Measurements from ENCODE around the gene PRSS21.

PRSS21 gene

DNA sequence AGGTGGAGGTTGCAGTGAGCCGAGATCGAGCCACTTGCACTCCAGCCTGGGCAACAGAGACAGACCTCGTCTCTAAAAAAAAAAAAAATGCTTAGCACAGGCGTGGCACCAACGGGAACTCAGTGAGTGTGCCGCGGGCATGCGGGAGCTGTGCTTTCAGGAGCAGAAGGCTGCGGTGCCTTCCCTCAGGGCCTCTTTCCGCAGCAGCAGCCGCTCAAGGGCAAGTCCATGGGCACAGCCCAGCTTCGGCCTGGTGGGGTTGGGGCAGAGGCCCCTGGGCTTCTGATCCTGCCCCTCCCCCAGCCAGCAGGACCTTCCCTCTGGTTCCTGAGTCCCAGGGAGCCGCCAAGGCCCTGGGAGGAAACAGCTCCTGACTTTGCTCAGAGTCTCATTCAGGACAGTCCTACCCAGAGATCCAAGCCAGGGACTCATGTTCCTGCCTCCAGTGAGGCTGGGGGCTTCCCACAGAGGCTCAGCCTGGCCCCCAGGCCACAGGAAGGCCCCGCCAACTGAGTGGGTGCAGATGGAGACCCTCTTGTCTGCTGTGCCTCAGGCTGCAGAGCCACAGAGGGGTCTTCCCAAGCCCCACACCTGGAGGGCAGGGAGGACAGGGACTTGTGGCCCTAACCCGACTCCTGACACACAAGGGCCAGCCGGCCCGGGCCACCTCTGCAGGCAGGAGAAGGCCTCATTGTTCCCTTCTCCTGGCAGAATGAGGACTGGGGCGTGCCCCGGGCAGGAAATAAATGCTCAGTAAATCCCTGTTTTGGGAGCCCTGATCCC, 9.7 kb downstream of the PRSS21 start:
- no peak for DNase-seq

DNA sequence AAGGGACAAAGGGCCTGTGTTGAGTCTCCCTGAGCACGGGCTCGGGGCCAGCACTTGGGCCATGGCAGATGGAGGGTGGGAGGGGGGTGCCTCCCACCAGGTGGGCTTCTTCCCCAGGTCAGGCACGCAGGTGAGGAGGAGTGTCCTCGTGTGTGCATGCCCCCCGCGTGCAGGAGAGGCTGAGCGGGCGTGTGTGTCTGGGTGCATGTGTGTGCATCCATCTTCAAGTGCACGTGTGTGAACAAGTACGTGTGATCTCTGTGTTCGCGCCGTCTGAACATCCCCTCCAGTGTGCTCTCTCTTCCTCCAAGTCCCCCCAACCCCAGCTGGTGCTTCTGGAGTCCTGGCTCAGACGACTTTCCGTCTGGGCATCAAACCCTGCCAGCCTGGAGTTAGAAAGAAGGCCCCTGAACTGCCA, 10.3 kb downstream of the PRSS21 start:
- DNase-seq, result no peak

DNA sequence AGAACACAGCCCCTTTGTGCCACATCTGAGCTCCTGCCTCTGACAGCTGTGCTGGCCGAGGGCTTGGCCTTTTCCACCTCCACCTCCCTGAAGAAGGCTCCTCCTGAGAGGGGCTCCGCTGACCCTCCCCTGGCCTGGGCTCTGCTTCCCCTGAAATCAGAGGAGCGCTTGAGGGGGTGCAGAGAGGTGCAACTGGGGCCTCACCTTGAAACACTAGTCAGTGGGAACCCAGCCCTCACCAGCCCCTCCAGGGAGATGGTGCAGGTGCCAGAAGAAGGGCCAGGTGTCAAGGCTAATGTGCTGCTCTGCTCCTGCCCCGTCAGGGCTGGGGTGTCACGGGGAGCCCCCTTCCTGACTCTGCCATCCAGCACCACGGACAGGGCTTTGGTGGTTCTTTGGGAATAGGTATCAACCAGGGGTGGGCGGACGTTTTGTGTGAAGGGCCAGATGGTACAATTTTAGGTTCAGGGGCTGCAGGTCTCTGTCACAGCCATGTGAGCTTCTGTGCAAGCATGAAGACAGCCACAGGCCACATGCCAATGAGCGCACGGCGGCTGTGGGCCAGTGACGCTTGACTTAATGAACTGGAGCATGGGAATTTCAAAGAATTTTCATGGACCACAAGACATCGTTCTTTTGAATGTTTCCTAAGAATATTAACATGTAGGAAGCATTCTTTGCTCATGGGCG, 10.9 kb downstream of the PRSS21 start:
- no peak for DNase-seq

DNA sequence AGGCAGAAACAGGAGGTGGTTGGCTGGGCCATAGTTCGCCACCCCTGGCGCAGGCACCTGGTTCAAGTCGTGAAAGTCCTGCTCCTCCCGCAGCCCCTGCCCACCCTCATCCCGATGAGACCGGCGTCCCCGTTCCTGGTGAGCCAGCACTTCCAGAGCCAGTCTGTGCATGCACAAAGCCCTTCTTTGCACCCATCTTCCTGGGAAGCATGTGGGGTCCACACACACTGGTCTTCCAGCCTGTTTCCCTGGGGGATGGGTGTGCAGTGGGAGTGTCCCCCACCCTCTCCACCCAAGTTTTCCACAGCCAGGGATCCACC, 11.4 kb downstream of the PRSS21 start:
- DNase-seq, result no peak

DNA sequence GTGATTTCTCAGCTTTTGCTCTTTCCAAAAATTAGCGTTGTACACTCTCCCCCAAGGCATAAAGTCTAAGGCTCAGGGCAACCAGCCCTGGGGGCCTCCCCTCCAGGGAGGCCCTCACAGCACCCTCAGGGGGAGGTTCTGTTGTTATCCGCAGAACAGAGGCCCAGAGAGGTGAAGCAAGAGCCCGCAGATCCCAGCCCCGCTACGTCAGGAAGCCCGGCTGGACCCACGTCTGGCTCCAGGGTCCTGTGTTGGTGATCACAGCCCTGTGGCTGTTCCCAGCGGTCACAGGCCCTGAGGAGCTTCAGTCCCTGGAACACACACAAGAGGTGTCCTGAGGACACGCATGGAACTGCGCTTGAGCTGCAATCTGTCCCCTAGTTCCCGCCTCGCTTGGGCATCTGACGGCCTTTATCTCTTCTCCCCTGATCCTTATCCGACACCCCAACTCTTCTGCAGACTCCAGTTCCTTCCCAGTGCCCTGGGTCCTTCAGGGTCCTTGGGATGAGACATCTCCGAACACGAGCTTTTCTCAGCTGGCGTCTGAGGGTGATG, 11.9 kb downstream of the PRSS21 start:
- DNase-seq, result no peak

DNA sequence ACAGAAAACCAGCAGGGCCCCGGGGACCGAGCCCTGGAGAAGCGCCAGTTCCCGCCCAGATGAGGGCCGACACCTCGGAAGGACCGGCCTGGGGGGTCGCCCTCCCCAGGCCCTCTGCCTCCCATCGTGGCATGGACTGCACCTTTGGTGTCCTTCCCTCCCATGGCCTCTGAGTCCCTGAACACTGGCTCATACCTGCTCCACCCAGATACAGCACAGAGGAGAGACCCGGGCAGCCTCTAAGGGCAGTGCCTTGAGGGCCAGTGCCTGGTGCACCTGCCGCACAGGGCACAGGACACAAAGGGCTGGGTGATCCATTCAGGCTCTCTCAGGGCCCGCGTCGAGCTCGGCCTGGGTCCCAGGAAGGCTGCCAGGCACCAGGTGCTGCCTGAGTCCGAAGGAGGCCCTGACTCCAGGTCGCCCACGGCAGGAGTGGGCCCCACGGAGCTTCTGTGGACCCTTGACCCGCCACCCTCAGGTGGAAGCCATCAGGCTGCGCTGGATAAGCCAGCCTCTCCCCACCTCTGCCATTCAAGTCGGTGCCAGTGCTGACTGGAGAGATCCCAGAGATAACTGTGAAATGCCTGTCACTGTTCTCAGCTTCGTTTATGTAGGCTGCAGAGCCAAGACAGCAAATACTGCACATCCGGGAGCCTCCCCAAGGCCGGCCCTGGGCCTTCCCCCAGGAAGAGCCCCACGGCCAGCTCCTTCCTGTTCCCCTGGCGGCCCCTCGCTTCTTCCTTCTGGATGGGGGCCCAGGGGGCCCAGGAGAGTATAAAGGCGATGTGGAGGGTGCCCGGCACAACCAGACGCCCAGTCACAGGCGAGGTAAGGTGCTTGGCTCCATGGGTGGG, 12.7 kb downstream of the PRSS21 start, which contains the start of gene ZG16B:
ZG16B (plus strand) TSS at position 803 of the 854 bp plus-strand sequence. CDS start 139 bp downstream, outside the sequence.
- no peak for DNase-seq

DNA sequence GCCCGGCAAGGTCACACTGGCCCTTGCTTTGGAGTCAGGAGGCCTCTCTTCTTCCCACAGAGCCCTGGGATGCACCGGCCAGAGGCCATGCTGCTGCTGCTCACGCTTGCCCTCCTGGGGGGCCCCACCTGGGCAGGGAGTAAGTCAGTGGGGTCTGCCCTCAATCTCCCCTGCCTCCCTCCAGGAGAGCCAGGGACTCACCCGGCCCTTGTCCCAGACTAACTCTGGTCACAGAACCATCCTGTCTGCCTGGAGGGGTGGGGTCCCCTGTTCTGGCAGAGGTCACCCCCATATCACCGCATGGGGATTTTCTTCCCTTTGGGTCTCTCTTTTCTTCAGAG, 13.3 kb downstream of the PRSS21 start:
- DNase-seq, result no peak

DNA sequence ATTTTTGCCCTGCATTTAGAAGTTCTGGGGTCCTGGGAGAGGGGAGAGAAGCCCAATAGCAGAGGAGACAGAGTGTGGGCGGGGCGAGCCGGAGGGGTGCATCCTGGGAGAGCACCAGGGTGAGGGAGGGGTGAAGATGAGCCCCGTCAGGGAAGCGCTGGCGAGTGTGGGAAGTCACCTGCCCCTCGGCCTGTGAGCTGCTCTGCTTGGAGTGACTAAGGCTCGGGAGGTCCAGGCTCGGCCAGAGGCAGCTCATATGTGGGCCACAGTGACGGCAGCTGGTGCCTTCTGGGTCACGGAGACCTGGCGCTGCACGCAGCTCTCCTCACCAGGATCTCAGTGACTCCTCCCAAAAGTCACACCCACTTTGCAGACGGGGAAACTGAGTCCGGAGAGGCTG, 14.2 kb downstream of the PRSS21 start:
- DNase-seq, result no peak

DNA sequence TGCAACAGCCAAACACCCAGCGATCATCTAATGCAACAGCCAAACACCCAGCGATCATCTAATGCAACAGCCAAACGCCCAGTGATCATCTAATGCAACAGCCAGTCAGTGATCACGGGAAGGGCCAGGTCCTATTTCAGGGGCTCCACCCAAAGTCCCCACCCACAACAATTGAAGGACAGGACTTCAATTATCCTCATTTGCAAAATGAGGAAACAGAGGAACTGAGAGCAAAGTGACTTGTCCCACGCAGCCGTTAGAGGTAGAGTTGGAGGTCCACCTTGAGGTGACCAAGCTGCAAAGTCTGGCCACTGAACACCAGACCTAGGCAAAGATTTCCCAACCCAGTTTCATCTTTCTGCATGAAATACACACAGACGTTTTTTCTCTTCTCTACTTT, 16.7 kb downstream of the PRSS21 start:
- DNase-seq, result no peak

DNA sequence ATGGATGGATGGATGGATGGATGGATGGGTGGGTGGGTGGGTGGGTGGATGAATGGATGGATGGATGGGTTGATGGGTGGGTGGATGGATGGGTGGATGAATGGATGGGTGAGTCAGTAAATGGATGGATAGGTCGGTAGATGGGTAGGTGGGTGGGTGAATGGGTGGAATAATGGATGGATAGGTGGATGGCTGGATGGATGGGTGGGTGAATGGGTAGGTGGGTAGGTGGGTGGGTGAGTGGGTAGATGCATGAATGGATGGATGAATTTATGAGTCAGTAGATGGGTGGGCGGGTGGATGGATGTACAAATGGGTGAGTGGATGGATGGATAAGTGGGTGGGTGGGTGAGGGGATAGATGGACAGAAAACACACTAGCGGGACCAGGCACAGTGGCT, 17.9 kb downstream of the PRSS21 start:
- no peak for DNase-seq

DNA sequence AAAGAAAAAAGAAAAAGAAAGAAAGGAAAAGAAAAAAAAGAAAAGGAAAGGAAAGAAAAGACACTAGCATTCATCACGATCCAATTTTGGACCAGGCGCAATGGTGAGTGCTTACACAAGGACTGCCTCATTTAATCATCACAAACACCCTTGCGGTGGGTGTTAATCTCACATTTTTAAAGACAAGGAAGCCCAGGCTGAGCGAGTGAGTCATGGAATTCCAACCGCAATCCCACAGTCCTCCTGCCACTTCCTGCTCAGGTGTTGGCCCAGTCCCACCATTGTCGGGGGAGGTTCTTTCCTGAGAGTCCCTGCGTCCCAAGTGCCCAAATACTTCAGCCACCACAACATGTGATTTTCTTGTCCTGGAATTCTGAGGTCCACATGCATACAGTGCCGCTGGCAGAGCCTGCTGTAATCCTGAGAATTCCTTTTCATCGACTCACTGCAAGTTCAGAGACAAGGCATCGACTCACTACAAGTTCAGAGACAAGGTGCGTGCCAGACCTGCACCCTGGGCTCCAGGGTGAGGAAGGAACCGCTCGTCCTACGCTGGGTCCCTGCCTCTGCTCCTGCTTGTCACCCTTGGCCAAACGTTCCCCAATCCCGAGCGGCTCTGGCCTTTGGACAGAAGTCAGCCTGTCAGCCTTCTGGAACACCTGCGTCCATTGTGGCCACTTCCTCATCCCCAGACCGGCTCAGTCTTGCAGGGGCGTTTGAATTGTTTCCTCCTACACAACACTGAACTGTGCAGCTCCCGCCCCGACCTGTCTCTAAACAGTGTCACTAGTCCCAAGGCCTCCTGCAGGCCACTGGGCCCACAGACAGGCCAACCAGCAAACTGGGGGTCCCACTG, 18.8 kb downstream of the PRSS21 start:
- DNase-seq, result no peak

DNA sequence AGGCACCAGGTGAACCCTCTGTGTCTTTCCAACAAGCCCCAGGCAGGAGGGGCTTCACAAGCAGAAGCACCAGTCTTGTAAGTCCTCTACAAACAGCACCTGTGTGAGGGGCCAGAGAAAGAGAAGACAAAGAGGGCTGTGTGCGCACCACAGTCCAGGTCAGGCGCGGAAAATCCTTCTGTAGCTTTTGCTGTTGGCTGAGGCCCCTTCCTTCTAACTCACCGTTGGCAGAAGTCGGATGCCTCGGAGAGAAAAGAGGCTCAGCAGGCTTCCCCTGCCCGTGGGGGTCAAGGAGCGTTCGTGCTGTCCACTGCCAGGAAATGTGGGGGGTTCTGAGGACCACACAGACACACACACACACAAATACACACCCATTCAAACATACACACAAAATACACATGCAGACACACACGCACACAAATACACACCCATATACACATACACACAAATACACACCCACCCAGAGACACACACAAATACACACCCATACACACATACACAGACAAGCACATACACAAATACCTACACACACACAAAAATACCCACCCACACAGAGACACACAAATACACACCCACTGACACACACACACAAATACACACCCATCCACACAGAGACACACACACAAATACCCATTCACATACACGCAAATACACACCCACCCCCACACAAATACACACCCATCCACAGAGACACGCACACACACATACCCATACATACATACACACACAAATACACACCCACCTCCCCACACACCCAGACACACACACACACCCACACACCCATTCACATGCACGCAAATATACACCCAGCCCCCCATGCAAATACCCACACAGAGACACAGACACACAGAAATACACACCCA, 19.8 kb downstream of the PRSS21 start:
- no peak for DNase-seq

DNA sequence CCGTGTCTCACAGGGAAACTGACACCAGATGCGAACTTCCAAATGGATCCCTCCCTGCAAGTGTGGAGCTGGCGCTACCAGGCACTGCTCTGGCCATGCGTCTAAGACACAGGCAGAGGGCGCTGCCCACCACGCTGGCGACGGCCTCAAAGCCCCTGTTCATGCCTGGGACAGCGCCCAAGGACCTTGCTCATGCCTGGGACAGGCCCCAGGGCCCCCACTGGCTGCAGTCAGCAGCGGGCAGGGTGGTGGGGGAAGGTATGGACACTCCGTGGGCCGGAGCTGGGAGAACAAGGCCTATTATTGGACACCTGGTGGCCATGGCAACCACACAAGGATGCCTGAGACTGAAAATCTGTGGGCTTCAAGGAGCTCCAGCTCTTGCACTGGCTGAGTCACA, 21.9 kb downstream of the PRSS21 start:
- DNase-seq, result peak; percentile 73 to 77

DNA sequence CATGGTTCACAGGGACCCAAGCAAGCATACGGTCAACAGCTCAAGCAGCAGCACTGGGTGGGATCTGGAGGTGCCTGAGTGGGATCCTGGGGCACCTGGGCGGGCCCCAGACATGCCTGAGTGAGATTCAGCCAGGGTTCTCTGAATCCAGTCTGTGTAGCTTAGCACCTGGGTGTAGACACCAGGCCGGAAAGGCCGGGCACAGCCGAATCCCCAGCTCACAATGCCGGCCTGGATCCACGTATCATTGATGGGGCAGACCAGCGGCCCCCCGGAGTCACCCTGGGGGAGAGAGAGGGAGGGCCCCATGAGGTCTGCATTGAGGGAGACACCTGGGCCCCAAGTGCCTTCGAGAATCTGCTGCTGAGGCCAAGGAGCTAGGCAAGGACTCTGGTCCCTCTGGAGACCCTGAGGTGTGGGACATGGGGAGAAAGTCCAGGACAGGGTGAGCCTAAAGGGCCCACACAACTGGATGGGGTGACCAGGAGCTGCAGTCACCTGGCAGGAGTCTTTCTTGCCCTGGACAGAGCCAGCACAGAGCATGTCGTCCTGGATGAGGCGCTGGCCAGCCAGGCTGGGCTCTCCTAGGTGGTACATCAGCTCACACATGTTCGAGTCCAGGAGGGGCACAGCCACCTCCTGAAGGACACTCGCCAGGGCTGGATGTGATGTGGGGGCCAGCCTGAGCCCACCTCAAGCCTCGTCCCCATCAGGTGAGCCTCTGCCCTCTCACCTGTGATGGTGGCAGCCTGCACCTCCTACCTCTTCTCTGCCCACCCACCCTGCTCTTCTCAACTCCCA, 22.8 kb downstream of the PRSS21 start:
- no peak for DNase-seq

DNA sequence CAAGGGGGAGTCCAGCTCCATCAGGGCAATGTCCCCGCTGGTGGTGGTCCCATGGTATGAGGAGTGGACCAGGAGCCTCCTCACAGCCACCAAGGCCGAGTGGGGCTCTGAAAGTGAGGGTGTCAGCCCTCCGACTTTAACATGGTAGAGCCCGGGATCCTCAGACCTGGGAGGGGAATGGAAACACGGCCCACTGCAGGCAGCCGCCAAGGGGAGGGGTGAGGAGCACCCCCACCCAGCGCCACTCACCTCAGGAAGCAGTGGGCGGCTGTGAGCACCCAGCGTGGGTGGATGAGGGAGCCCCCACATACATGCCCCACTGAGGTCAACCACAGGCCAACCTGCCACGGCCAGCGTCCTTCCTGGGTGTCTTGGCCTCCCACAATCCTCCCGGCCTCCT, 23.9 kb downstream of the PRSS21 start:
- DNase-seq, result no peak

DNA sequence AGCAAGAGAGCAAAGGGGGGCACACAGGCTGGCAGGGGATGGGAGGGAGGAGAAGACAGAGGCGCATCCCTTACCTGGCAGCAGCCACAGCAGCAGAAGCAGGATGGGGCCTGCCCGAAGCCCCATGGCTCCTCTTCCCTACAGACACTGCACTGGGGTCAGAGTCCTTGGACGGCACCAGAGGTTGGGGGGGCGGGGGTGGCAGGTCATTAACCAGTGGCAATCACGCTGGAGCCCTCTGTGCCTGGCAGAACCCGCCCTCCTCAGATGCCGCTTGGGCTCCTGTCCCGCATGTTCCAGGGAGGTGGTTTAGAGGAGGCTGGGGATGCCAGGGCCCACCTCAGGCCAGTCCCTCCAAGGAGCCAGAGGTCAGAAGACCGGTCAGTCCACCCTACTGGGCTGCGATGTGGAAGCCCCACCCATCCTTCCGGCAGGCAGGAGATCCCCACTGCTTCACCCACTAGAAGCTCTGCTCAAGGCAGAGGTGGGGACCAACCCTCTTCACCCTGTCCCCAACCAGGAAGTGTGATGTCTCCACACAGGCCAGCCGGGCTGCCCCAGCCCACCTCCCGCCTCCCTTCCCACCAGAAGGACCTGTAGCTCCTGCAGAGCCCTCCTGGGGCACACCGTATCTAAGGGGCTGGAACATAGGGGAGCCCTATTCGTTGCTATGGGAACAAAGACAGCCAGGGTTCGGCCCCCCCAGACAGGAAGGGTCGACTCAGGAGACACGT, 24.7 kb downstream of the PRSS21 start:
- peak in 1 of 2 experiments; percentile 43 for DNase-seq

DNA sequence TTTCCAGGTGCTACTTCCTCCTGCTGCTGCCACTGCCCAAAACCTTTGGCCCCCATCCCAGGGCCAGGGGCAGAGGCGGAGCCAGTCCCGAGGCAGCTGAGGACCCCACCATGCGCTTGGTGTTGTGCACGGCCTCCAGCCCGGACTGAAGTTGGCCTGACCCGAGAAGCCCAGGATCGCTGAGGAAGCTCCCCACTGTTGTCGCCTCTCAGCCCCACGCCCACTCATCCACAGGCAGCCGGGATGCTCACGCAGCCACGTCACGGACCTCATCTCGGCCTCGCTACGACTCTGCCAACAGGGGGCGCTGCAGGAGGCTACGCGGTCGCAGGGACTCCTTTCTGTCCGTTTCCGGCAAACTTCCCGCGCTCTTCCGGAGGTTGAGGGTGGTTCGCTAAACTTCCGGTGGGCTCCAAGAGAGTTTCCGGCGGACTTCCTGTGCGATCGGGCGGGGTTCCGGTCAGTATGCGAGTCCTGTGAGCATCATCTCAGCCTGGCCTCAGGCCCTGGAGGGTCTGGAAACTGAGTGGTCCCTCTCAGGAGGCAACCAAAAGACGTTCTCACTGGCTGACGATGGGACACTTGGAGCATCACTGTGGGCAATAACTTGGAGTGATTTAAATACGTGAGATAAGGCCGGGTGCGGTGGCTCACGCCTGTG, 25.4 kb downstream of the PRSS21 start:
- DNase-seq, result peak; percentile 90 to 92

DNA sequence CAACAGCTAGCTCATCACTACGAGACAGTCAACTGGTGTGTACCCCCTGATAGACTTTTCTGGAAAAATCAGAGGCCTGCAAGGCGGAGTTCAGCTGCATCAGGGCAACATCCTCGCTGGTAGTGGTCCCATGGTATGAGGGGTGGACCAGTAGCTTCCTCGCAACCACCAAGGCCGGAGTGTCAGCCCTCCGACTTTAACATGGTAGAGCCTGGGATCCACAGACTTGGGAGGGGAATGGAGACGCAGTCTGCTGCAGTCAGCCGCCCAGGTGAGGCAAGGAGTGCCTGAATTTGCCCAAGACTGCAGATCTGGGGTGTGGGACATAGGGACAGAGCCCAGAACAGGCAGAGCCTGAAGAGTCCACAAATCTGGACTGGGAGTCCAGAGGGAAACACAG, 26.5 kb downstream of the PRSS21 start:
- DNase-seq, result no peak

DNA sequence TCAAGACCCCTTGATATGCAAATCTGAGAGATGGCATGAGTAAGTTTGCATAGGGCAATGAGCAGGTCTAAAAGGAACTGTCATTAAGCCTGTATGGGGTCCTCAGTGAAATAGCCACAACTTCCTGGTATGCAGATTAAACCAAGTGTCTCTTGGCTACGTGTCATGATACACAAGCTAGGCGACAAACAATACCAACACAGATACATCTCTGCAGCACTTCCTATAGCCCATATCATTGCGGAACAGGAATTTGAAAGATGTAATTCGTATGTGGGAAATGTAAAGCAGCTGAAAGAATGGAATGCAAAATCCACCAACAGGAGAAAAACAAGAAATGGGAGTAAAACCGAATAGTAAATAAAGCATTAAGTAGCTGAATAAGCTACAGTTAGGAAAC, 28.1 kb downstream of the PRSS21 start:
- DNase-seq, result no peak

Measured in activated T-cell treated with anti-CD3 and anti-CD28 coated beads, Interleukin-2, amount 50 U/mL, for 48 hours (primary cell).